ENCODE results near the gene KIF26B. TPM values are rescaled to one million over a fixed set of nuclear protein-coding genes. Genes with fewer than 3 reads are reported as not detected.

The KIF26B gene
- 0.96 and 9.3 TPM in 2 replicates for total RNA-seq

DNA sequence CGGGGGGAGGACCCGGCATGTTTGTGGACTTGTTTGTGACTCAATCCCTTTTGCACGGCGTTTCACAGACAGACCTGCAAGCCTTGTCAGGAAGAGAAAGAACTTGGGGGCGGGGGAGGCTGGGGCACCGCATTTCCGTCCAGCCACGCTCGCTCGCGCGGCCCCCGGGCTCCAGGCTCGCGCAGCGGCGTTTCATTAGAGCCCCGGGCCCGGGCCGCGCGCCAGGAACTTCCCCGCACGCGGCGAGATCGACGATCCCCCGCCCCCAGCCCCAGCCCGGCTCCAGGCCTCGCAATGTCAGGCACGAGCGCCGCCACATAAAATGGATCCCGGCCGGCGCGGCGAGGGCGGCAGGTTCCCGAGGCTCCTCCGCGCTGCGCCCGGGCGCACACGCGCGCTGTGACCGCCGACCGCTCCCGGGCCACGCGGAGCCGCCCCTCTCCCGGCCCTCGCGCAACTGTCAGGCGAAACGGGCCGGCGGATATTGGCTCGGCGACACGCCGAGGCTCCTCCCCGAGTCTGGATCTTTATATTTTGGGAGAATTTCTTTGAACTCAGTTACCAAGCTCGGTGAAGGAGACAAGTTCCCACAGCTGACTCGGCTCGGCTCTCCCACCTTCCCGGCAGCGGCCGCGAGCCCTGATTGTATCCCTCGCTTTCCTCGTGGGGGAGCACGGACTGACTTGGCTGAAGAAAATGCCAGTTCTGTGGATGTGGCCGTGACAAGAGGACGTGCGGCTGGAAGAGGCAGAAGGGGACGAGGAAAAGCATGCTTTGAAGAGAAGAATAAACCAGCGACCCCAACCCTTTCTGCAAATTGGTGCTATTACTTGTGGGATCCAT lies at the start of gene KIF26B:
KIF26B (plus strand) TSS at position 557 of the 843 bp plus-strand sequence. CDS start 440 bp downstream, outside the sequence.

Data from regular cardiac myocyte (primary cell).